CD4-positive, alpha-beta T cell treated with Interferon alpha-2 for 1 hour (primary cell): ENCODE data around the gene GOLGA6L1.
"Not testable (repeated sequence)": the region's sequence is repeated elsewhere in the genome, so short reads cannot be mapped to it uniquely, and the experiment has no call there.

Source experiments
- DNase-seq, 2 donors: peaks; one replicate each; pipeline ENCODE4 v3.0.0-alpha.2; 2020 to 2022

GOLGA6L1 gene

GRCh38 chr15:23136722-23137121 lies at the start of gene GOLGA6L1:
TSS of gene GOLGA6L1 (minus strand) at chr15:23136822. CDS start at chr15:23136731, 91 bp downstream.
- not testable (repeated sequence) for DNase-seq

- not testable (repeated sequence) for DNase-seq
Observed at GRCh38 chr15:23181201-23181600, 44.6 kb upstream of the GOLGA6L1 start.

- DNase-seq = not testable (repeated sequence)
Observed at GRCh38 chr15:23180547-23180927, 43.9 kb upstream of the GOLGA6L1 start.

GRCh38 chr15:23179768-23180546 lies 43.3 kb upstream of the GOLGA6L1 start:
- DNase-seq = not testable (repeated sequence)

- not testable (repeated sequence) for DNase-seq
Observed at GRCh38 chr15:23176683-23177082, 40.1 kb upstream of the GOLGA6L1 start.

GRCh38 chr15:23175606-23176005 lies 39.0 kb upstream of the GOLGA6L1 start:
- not testable (repeated sequence) for DNase-seq

- DNase-seq = not testable (repeated sequence)
Observed at GRCh38 chr15:23174609-23175140, 38.1 kb upstream of the GOLGA6L1 start.

- not testable (repeated sequence) for DNase-seq
Observed at GRCh38 chr15:23132787-23133186, 3.8 kb downstream of the GOLGA6L1 start.

GRCh38 chr15:23118208-23118607 lies 18.4 kb downstream of the GOLGA6L1 start:
- no peak for DNase-seq

- no peak for DNase-seq
Observed at GRCh38 chr15:23095796-23096195, 40.8 kb downstream of the GOLGA6L1 start.

GRCh38 chr15:23083115-23083514 lies 53.5 kb downstream of the GOLGA6L1 start:
- no peak for DNase-seq

- DNase-seq = not testable (repeated sequence)
Observed at GRCh38 chr15:23081996-23082737, 54.5 kb downstream of the GOLGA6L1 start.

GRCh38 chr15:23081271-23081670 lies 55.4 kb downstream of the GOLGA6L1 start:
- DNase-seq = no peak

- DNase-seq = no peak
Observed at GRCh38 chr15:23079766-23080165, 56.9 kb downstream of the GOLGA6L1 start.
